Loucy (cell line): ENCODE data around the gene CMTR1.

Source experiments
- CTCF ChIP-seq: fragments of 200-600 bp; sonication (generic); conservative IDR thresholded peaks from 2 replicates; pipeline ENCODE4 v1.5.1; 2014; ENCODE audit warnings: mild to moderate bottlenecking, antibody characterized with exemption, low read length
- EZH2phosphoT487 ChIP-seq: fragments of 200-600 bp; IDR thresholded peaks from 2 replicates; pipeline ENCODE4 v1.6.1; 2018; ENCODE audit warnings: antibody characterized with exemption, mild to moderate bottlenecking, moderate library complexity, borderline replicate concordance

- TF ChIP-seq CTCF = no peak
- no peak for TF ChIP-seq EZH2phosphoT487
Measured at GRCh38 chr6:37513155-37513554, 80.1 kb downstream of the CMTR1 start.
